DND-41 (cell line): ENCODE data around the gene LAMA2.

Experiments
- ATAC-seq: fragments of 200-7000 bp; cut with Tn5 transposase; 3 replicates; pipeline ENCODE4 v1.9.1; 2021; ENCODE audit warnings: low read depth; ENCODE audit not compliant: insufficient read depth
- DNase-seq: peaks from one replicate; pipeline ENCODE4 v3.0.0-alpha.2; 2020
- H2AFZ ChIP-seq: 2 replicates; pipeline ENCODE4 v1.6.0; 2012; ENCODE audit warnings: low read depth, low read length
- H3K27ac ChIP-seq: 2 replicates; pipeline ENCODE4 v1.5.1; 2012; ENCODE audit warnings: low read length, inconsistent platforms
- H3K27me3 ChIP-seq: fragments of 200-600 bp; sonication (generic); 2 replicates; pipeline ENCODE4 v1.6.0; 2012; ENCODE audit warnings: low read length, mild to moderate bottlenecking, inconsistent platforms; ENCODE audit not compliant: insufficient read depth, poor library complexity
- H3K36me3 ChIP-seq: 2 replicates; pipeline ENCODE4 v1.5.1; 2012; ENCODE audit warnings: low read length, inconsistent platforms; ENCODE audit not compliant: insufficient read depth
- H3K4me1 ChIP-seq: 2 replicates; pipeline ENCODE4 v1.5.1; 2012; ENCODE audit warnings: mild to moderate bottlenecking, low read length; ENCODE audit not compliant: insufficient read depth
- H3K4me2 ChIP-seq: 2 replicates; pipeline ENCODE4 v1.6.0; 2012; ENCODE audit warnings: mild to moderate bottlenecking, moderate library complexity, low read length, inconsistent platforms; ENCODE audit not compliant: insufficient read depth
- H3K4me3 ChIP-seq, 2 experiments: fragments of 200-600 bp in 1 of 2; shearing (Covaris generic) in 1 of 2; 2 replicates each; pipeline ENCODE4 v1.5.1; 2012 to 2016; ENCODE audit warnings: inconsistent platforms in 2 of 2, low read length in 2 of 2, mild to moderate bottlenecking in 2 of 2, low read depth in 1 of 2, moderate library complexity in 1 of 2
- H3K79me2 ChIP-seq: 2 replicates; pipeline ENCODE4 v1.6.0; 2012; ENCODE audit warnings: low read length, inconsistent platforms; ENCODE audit not compliant: insufficient read depth
- H3K9ac ChIP-seq: 2 replicates; pipeline ENCODE4 v1.6.0; 2012; ENCODE audit warnings: low read depth, mild to moderate bottlenecking, inconsistent platforms, low read length, moderate library complexity
- H3K9me3 ChIP-seq: 2 replicates; pipeline ENCODE4 v1.5.1; 2012; ENCODE audit warnings: low read length, moderate library complexity, mild to moderate bottlenecking, inconsistent platforms; ENCODE audit not compliant: insufficient read depth, severe bottlenecking
- H4K20me1 ChIP-seq: 2 replicates; pipeline ENCODE4 v1.6.0; 2012; ENCODE audit warnings: low read length; ENCODE audit not compliant: insufficient read depth
- EZH2 ChIP-seq: IDR thresholded peaks from 3 replicates; pipeline ENCODE4 v1.6.1; 2012; ENCODE audit warnings: borderline replicate concordance, low read depth, mild to moderate bottlenecking, moderate library complexity, low read length, inconsistent platforms; ENCODE audit not compliant: severe bottlenecking
- TF ChIP-seq, protein P1 (sequence below): IDR thresholded peaks from 2 replicates; pipeline ENCODE4 v1.5.1; 2012; ENCODE audit warnings: borderline replicate concordance, low read length, moderate library complexity, mild to moderate bottlenecking; ENCODE audit not compliant: poor library complexity, severe bottlenecking; ENCODE audit errors: extremely low read depth

The LAMA2 gene

DNA sequence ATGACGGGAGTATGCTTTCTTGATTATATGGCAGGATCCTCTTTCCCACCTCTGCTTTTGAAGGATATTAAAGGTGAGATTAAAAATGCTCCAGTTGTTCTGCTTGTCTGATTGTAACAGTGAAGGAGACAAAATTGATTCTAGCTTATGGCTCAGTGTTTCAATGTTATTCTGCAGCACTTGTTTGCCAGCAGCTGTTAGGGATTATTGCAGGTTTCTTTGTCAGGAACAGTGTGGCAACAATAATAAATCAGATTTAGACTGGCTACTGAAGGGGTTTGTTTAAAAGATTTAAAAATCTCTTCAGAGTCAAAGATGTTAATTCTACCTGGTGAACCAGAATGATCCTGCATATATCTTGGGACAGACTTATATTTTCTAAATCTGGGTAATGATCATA, 126.9 kb downstream of the LAMA2 start:
- no peaks in the 10 kb centered on the region for H3K9me3 ChIP-seq
- no peak overlapping the region for H3K27ac ChIP-seq
- no peaks in the 10 kb centered on the region for H4K20me1 ChIP-seq
- ATAC-seq (no peak), DNase-seq (no peak)
- H3K4me1 ChIP-seq: no peaks in the 10 kb centered on the region
- TF ChIP-seq, protein P1, sequence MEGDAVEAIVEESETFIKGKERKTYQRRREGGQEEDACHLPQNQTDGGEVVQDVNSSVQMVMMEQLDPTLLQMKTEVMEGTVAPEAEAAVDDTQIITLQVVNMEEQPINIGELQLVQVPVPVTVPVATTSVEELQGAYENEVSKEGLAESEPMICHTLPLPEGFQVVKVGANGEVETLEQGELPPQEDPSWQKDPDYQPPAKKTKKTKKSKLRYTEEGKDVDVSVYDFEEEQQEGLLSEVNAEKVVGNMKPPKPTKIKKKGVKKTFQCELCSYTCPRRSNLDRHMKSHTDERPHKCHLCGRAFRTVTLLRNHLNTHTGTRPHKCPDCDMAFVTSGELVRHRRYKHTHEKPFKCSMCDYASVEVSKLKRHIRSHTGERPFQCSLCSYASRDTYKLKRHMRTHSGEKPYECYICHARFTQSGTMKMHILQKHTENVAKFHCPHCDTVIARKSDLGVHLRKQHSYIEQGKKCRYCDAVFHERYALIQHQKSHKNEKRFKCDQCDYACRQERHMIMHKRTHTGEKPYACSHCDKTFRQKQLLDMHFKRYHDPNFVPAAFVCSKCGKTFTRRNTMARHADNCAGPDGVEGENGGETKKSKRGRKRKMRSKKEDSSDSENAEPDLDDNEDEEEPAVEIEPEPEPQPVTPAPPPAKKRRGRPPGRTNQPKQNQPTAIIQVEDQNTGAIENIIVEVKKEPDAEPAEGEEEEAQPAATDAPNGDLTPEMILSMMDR: no peak
- no peak for TF ChIP-seq EZH2
- H3K27me3 ChIP-seq: no peaks in the 10 kb centered on the region
- H3K36me3 ChIP-seq: no peaks in the 10 kb centered on the region
- no peak overlapping the region for H2AFZ ChIP-seq
- no peak overlapping the region for H3K4me3 ChIP-seq
- H3K9ac ChIP-seq: no peak overlapping the region
- H3K79me2 ChIP-seq: no peaks in the 10 kb centered on the region
- no peak overlapping the region for H3K4me2 ChIP-seq

DNA sequence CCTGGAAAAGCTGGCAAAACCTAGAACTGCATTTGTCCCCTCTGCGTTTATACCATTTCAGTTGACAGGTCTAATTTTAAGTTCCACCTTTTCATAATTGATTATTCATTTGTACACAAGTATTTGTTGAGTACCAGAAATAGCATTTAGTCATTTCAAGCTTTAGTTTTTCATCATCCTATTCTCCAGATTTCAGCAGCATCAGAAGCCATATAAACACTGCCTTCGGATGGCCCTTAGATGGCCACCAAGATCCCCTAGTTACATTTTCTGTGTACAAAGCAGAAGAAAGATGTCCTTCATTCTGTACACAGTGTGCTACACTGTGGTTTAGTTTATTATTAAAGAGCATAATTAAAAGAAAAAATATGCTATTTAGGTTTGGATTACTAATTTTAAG, 131.4 kb downstream of the LAMA2 start:
- no peaks in the 10 kb centered on the region for H3K4me1 ChIP-seq
- no peaks in the 10 kb centered on the region for H3K9me3 ChIP-seq
- no peak overlapping the region for H3K4me3 ChIP-seq
- H2AFZ ChIP-seq: no peak overlapping the region
- H4K20me1 ChIP-seq: no peaks in the 10 kb centered on the region
- no peaks in the 10 kb centered on the region for H3K79me2 ChIP-seq
- TF ChIP-seq, protein P1: no peak
- TF ChIP-seq EZH2: no peak
- no peak for DNase-seq
- H3K36me3 ChIP-seq: no peaks in the 10 kb centered on the region
- no peak overlapping the region for H3K9ac ChIP-seq
- ATAC-seq: no peak
- no peaks in the 10 kb centered on the region for H3K27me3 ChIP-seq
- no peak overlapping the region for H3K27ac ChIP-seq
- no peak overlapping the region for H3K4me2 ChIP-seq

DNA sequence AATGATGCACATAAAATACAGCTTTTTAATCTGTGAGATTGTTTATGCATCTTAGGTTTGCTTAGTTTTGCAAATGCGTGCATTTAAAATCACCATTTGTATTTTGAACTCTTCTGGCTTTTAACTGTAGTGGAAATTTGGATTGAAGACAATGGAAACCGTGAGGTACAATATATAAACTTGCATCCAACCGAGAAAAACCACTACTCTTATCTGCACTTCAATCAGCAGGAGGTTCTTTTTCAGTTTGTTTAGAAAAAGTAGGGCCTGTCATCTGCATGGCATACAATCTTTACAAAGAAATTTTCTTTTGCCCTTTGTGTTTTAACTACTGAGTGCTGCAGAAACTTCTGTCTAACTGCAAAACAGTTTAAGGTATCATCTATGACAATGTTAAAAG, 132.8 kb downstream of the LAMA2 start:
- no peaks in the 10 kb centered on the region for H3K79me2 ChIP-seq
- no peak overlapping the region for H2AFZ ChIP-seq
- H3K9ac ChIP-seq: no peak overlapping the region
- no peaks in the 10 kb centered on the region for H4K20me1 ChIP-seq
- no peak for TF ChIP-seq EZH2
- TF ChIP-seq, protein P1: no peak
- no peaks in the 10 kb centered on the region for H3K4me1 ChIP-seq
- DNase-seq (no peak), ATAC-seq (no peak)
- no peak overlapping the region for H3K4me2 ChIP-seq
- no peaks in the 10 kb centered on the region for H3K27me3 ChIP-seq
- no peaks in the 10 kb centered on the region for H3K36me3 ChIP-seq
- no peak overlapping the region for H3K27ac ChIP-seq
- no peaks in the 10 kb centered on the region for H3K9me3 ChIP-seq
- no peak overlapping the region for H3K4me3 ChIP-seq

DNA sequence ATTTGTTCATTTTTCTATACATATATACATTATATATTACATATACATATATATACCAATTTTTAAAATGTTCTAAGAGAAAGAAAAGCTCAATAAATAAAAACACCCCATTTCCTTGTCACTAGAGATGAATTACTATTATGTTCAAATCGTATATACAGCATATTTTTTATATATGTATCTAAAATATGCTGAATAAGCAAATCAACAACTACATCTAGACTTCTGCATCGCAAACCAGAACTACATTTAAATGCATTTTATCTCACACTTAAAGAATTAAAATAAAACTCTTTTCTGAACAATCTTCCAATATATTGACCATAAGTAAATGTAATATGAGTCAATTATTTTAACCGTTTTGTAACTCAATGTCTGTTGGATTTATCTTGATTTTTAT, 133.9 kb downstream of the LAMA2 start:
- ATAC-seq (no peak), DNase-seq (no peak)
- no peaks in the 10 kb centered on the region for H3K36me3 ChIP-seq
- no peaks in the 10 kb centered on the region for H3K79me2 ChIP-seq
- no peak overlapping the region for H3K4me3 ChIP-seq
- no peaks in the 10 kb centered on the region for H3K9me3 ChIP-seq
- no peak overlapping the region for H3K4me2 ChIP-seq
- no peak overlapping the region for H2AFZ ChIP-seq
- no peak overlapping the region for H3K27ac ChIP-seq
- H3K9ac ChIP-seq: no peak overlapping the region
- H3K27me3 ChIP-seq: no peaks in the 10 kb centered on the region
- no peak for TF ChIP-seq EZH2
- TF ChIP-seq, protein P1: no peak
- H4K20me1 ChIP-seq: no peaks in the 10 kb centered on the region
- H3K4me1 ChIP-seq: no peaks in the 10 kb centered on the region
